GM19351 (cell line): ENCODE data around the gene SGCE.

Source experiments
- ATAC-seq: cut with Tn5 transposase; IDR thresholded peaks from one replicate; pipeline ENCODE4 v1.9.1; 2021; ENCODE audit warnings: mild to moderate bottlenecking, moderate library complexity; ENCODE audit not compliant: unreplicated experiment

SGCE gene

DNA sequence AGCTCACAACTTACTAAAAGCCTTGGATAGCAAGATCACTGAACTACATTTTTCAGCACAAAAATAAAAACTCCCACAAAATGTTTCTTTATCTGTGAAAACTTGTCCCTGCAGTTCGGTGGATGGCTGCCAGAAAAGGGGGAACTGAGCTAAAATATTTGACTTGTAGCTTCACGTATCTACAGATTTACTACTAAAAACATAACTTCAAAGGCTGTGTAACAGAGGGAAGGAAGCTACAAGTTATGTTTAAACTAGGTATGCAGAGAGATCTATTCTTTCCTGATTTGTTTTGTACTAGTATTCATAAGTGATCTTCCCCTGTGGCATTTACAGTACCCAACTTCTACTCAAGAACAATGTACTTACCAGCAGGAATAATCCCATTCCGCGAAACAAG, 25.1 kb downstream of the SGCE start:
- no peak for ATAC-seq

DNA sequence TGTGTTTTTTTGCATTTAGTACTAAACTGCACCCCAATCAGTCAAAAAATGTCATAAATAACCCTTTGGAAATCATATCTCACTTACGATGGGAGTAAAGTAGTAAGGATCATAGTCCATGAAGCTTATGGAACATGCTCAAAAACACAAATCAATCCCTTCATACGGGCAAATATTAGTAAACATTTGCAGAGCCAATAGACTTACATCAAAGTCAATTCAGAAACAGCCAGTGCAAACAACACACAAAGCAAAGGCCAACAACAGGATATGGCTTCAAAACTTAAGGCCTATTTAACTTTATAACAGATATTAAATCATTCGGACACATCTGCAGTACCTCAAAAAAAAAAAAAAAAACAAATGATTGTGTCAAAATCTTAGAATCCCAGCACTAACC, 32.1 kb downstream of the SGCE start:
- ATAC-seq = no peak

DNA sequence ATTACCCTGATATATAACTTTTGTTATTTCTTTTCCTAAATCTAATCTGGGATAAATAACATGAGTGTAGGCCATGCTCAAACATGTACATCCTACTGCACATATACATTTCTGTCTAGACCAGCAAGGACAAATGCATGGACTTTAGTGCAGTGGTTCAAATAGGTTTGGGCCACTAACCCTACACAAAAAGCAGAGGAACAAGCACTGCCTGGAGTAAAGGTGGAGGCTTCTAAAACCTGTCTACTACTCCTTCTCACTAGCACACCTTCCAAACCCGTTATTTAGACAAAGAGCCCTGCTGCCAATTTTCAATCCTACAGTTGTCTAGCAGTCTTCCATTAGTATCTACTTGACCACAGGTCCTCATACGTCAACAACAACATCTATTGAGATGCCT, 34.8 kb downstream of the SGCE start:
- ATAC-seq = peak; percentile 8

DNA sequence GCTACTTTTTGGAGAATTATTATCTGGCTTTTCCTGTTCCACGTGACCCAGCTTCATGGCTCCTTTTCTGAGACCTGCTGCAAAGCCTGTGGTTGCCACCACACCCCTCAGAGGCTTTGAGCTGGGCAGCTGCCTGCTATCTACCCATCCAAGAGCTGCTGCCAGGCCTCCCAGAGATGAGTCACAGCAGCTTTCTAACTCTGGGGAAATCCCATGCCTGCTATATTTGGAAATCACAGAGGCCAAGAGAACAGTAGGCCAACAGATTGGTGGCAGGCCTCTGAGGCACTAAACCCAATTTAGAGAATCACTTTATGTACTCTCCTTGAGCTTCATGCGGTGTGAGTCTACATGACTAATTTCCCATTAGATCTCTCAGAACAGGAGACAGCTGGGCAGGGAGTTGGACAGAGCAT, 35.2 kb downstream of the SGCE start:
- ATAC-seq = peak; percentile 95

DNA sequence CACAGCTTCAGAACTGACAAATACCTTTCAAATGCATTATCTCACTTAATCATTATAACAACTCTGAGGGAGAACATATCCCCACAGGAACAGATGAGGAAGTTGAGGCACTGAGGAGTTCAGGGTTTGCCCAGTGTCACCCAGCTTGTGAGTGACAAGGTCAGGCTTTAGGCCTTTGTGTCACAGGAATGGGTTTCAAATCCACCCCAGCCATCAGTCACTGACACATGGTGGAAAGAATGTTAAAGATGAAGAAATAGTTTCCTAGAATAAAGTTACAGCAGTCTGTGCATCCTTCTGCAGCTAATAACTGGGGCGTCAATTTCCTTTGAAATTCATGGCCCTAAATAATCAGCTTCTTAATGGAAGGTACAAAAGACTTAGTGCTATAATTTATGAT, 37.8 kb downstream of the SGCE start:
- no peak for ATAC-seq

DNA sequence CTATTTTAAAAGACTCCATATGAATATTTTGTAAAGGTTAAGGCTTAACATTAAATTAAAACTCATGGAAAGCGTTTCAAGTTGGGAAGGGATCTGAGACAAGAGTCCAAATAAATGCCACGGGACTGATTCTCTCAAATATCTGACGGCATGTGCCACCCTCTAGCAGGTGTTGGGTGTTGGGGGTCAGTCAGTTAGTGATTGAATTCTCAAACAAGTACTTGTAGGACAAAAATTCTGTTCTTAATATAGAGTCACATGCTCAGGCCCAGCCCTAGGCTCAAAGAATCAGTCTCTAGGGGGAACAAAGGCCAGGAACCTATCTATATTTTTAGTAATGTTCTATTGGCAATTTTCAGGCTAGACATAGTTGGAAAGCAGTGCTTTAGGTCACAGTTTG, 39.1 kb downstream of the SGCE start:
- no peak for ATAC-seq

- no peak for ATAC-seq
Observed at GRCh38 chr7:94615666-94616065, 40.3 kb downstream of the SGCE start.

GRCh38 chr7:94612661-94613060, 43.3 kb downstream of the SGCE start:
- ATAC-seq = no peak

GRCh38 chr7:94612253-94612652, 43.7 kb downstream of the SGCE start:
- ATAC-seq = no peak

DNA sequence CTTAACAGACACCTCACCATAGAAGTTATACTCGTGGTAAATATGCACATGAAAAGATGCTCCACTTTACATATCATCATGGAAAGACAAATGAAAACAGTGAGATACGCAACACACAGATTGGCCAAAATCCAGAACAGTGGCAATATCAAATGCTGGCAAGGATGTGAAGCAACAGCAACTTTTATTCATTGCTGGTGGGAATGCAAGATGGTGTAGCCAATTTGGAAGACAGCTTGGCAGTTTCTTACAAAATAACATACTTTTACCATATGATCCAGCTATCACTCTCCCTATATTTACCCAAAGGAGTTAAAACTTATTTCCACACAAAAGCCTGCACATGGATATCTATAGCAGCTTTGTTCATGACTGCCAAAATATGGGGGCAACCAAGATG, 46.4 kb downstream of the SGCE start:
- ATAC-seq = no peak

DNA sequence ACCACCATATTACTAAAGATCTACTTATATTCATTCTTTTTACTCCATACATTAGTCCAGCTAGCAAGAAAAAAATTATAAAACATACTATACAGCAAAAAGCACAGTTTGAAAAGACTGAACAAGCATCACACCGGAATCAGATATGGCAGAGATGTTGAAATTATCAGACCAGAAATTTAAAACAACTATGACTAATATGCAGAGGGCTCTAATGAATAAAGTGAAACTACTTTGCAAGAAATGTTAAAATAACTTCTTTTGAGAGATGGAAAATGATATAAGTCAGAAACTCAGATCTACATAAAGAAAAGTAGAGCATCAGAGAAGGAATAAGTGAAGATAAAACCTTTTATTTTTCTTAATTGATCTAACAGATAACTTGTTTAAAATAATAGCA, 50.9 kb downstream of the SGCE start:
- ATAC-seq = peak; percentile 86

- no peak for ATAC-seq
Observed at GRCh38 chr7:94602181-94602580, 53.8 kb downstream of the SGCE start.

DNA sequence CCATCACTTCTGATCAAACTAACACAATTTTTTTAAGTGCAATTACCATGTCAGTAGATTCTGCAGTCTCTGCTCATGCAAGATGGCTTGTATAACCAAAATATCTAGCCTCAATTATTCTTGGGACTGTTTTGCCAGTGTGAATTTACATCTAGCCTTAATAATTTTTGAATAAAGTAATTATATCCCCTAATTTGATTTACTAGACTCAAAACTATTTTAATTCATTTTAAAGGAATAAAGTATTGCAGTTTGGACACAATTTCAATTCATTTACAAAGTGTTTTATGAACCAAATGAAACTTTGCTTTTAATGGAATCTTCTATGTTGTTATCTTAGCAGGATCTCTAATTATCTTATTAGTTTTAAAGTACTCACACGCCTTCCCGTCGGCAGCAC, 55.7 kb downstream of the SGCE start:
- no peak for ATAC-seq

- ATAC-seq = no peak
Observed at GRCh38 chr7:94595717-94596116, 60.2 kb downstream of the SGCE start.

DNA sequence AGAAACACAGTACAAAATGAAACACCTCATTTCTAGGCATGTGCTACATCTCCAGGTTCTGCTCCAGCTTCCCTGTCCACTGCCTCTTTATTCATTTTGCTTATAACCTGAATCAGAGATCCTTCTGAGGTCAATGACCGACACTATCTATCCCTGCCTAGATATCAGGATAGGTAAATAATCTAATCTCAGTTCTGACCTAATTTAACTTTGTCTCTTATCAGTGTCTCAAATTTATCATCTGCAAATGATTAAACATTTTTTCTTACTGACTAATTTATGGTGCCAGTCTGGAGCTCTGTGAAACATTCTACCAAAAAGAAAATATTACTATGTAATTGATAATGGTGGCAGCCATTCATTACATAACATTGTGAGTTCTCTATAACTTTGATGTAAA, 61.1 kb downstream of the SGCE start:
- no peak for ATAC-seq

- peak; percentile 86 for ATAC-seq
Observed at GRCh38 chr7:94591176-94591575, 64.8 kb downstream of the SGCE start.

GRCh38 chr7:94590526-94591162, 65.3 kb downstream of the SGCE start:
- peak; percentile 63 for ATAC-seq

- no peak for ATAC-seq
Observed at GRCh38 chr7:94588075-94588474, 67.9 kb downstream of the SGCE start.

GRCh38 chr7:94584113-94584512, 71.8 kb downstream of the SGCE start:
- ATAC-seq = no peak

DNA sequence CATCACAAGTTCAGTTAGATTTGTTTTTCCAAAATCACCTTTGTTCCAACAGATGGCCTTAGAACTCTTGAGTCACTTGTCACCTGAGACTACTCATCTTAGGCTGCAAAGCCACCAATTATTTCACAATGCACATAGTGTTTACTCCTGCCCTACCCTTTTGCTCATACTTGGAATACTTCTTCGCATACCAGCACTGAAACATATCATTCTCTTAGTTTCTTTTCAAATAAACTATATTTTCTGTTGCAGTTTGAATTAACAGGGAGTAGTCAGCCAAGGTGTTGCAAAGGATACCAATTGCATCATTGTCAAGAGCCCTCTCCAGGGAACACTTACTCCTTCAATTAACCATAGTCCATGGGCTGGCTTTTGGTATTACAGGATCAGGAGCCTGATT, 75.3 kb downstream of the SGCE start:
- no peak for ATAC-seq

DNA sequence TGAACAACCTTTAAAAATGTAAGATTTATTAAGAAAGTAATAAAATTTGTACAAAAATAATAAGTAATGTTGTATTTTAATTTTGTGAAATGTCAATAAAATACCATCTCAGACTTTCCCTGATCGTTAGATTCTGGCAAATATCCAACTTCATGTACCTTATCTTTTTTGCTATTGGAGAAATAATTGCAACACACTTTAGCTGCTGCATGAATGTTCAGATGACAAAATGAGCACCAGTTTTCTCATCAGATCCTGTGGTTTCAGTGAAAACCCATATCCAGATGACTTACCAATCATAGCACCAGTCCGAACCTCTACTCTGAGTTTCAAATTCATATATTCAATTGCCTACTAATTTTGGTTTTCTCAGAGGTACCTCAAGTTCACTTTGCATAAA, 76.5 kb downstream of the SGCE start:
- ATAC-seq = no peak

DNA sequence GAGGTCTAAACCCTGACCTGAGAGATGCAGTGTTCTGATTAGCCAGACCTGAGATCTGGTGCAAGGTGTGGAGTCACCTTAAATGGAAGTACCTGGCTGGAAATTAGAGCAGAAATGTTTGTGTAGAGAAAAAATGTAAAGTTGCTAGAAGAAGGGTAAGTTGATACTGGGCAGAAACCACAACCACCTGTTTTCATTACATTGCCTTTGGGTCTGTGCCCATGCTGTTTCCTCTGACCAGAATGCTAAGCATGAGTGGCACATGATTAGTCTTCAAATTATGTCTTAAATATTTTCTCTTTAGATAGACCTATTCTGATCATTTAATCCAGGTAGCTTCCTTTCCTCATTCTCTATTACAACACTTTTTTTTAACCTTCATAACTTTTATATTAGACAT, 77.3 kb downstream of the SGCE start:
- no peak for ATAC-seq

DNA sequence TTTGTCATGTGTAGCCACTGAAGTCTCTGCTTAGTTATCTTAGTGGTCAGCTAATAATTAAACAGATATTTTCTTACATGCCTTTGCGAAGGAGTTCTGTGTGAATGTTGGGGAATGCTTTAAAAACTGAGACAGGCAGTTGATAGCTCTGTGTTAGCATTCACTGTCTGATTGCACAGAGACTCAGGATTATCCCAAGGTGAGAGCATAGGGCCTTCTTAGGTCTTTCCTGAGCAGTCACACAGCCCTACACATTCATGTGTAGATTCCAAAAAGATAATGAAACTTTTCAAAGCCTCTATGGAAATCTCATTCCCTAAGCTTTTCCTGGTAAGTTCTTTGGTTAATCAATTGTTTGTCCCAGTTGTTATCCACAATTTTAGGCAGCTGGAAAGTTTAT, 78.6 kb downstream of the SGCE start:
- ATAC-seq = no peak

- ATAC-seq = no peak
Observed at GRCh38 chr7:94576316-94576715, 79.6 kb downstream of the SGCE start.
